SK-N-DZ (cell line): Measurements from ENCODE around the gene PALD1.
"Not testable (repeated sequence)": the region's sequence is repeated elsewhere in the genome, so short reads cannot be mapped to it uniquely, and the experiment has no call there.

Experiments
- DNase-seq: peaks from one replicate; pipeline ENCODE4 v3.0.0-alpha.2; 2015; ENCODE audit warnings: low spot score

PALD1 gene

DNA sequence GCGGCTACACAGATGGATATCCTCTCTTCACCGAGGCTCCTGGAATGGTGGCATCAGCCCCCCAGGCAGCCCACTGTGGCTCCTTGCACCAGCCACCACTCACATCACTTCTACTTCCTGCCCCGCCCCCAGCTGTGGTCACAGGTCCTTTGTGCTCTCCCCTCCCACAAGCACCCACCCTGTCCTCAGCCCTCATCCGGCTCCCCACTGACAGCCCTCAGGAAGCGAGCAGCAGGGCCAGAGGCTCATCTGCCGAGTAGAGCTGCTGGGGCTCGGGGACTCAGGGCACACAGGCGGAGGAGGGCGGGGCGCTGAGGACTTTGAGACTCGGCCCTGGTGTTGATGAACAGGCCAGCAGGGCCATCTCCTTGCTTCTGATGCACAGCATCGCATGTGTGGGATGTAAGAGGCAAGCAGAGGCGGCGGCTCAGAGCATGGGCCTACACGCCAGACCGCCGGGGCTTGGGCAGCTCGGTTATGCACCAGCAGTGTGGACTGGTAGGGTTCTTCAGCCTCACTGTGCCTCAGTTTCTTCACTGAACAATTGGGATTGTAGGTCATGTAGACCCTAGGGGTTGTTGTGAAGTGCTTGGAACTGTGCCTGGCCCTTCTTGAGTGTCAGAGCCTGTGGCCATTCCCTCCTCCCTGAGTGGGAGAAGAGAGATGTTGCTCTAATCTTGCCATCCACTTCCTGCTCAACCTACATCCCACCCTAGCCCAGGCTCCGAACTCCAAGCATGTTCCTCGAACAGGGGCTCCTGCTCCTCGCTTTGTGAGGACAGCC lies 124.3 kb downstream of the PALD1 start, which contains the start of gene PRF1:
Gene PRF1, minus strand, starts transcription at position 77 of the 784 bp plus-strand sequence. CDS start 1,839 bp downstream, outside the sequence.
- no peak for DNase-seq

DNA sequence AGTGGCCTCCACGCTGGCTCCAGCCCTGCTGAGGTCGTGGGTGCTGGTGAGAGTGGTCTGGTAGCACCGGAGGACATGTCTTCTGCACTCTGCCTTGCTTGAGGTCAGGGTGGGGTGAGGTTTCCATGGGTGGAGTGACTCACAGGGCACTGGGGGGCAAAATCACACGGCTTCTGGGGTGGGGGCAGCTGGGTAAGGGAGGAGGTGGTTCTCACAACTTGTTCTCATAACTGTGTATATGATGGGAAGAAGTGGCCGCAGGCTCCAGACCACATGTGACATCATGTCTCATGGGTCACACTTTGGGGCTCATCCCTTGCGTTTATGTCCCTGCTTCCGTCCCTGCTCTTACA lies 124.9 kb downstream of the PALD1 start:
- no peak for DNase-seq

DNA sequence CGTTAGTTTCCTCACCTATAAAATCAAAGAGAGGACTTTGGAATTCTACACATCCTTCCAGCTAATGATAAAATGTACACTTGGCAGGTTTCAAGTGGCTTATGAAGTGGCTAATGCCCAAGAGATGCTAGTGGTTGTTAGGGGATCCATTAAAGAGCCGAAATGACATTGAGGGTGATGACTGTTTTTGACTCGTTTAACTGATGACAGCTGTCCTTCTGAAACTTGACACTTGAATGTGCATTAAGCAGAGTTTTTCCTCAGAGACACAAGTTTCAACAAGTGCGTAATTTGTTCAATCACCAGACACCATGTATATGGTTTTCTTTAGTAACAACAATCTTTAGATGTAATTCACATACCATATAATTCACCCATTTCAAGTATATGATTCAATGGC lies 125.5 kb downstream of the PALD1 start:
- DNase-seq, result no peak

- DNase-seq, result no peak
These were observed 126.6 kb downstream of the PALD1 start for GRCh38 chr10:70605161-70605560.

GRCh38 chr10:70607936-70608335 lies 129.4 kb downstream of the PALD1 start:
- no peak for DNase-seq

GRCh38 chr10:70613941-70614340 lies 135.4 kb downstream of the PALD1 start:
- no peak for DNase-seq

GRCh38 chr10:70614364-70614763 lies 135.8 kb downstream of the PALD1 start:
- not testable (repeated sequence) for DNase-seq

DNA sequence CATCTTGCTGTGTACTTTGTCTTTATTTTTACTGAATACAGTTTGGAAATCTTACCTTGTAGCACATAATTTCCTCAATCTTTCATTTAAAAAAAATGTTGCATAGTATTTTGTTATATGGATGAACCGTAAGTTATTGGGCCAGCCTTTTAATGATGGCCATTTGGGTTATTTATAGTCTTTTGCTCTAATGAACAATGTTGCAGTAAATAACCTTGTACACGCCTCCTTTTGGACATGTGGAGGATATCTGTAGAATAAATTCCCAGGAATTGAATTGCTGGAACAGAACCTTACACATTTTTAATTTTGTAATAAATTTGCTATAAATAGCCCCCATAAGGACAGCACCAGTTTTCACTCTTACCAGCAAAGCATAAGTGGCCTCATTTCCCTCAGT lies 136.6 kb downstream of the PALD1 start:
- DNase-seq, result no peak

- no peak for DNase-seq
These were observed 137.4 kb downstream of the PALD1 start for GRCh38 chr10:70615784-70616522.

GRCh38 chr10:70616761-70617160 lies 138.2 kb downstream of the PALD1 start:
- no peak for DNase-seq
